Measurements from ENCODE around the gene TRIM56. TPM values are rescaled to one million over a fixed set of nuclear protein-coding genes. Genes with fewer than 3 reads are reported as not detected.

The TRIM56 gene
- total RNA-seq, 4 donors from 2014 or later, result 4.2 to 11.4 (median 6.9) TPM

GRCh38 chr7:101077303-101078086 lies 7.8 kb upstream of the TRIM56 start:
- ATAC-seq, result peak; percentile 69 to 91
- intact Hi-C loops (cut with DNase I; ENCODE audit: low total_unique reads) (no loop called here), in situ Hi-C loops (cut with MboI; ENCODE audit: low sequenced_read_pairs in 4 of 4) (no loop called here)
- no peaks in the 10 kb centered on the region for H3K27me3 ChIP-seq
- H3K27ac ChIP-seq, result no peak overlapping the region
- DNase-seq, result peak; percentile 42 to 43
- TF ChIP-seq CTCF (IDR thresholded peaks at IDR 0.05 in 4 of 5, conservative IDR thresholded peaks at IDR 0.05 in 1 of 5) (peak; percentile 38 to 89 (median 66)), POLR2A (IDR thresholded peaks at IDR 0.05) (no peak)
- no peak overlapping the region for H3K4me3 ChIP-seq
- H3K4me1 ChIP-seq, result no peaks in the 10 kb centered on the region
- H3K36me3 ChIP-seq, result no peaks in the 10 kb centered on the region
- no peaks in the 10 kb centered on the region for H3K9me3 ChIP-seq

- H3K36me3 ChIP-seq, result no peaks in the 10 kb centered on the region
- no peak overlapping the region for H3K27ac ChIP-seq
- H3K27me3 ChIP-seq, result no peaks in the 10 kb centered on the region
- peaks cover 10 to 12% of the 10 kb centered on the region in 2 donors for H3K4me1 ChIP-seq
- ATAC-seq (no peak), DNase-seq (no peak)
- no peak for TF ChIP-seq CTCF (IDR thresholded peaks at IDR 0.05 in 4 of 5, conservative IDR thresholded peaks at IDR 0.05 in 1 of 5)
- TF ChIP-seq POLR2A (IDR thresholded peaks at IDR 0.05), result no peak
- H3K4me3 ChIP-seq, result no peak overlapping the region
- in situ Hi-C loops (cut with MboI; ENCODE audit: low sequenced_read_pairs in 4 of 4), result loop anchor here in 1 of 4 donors (10.0 kb wide), 1 partner anchor 53 kb away; no protein-coding TSS in a partner anchor
- H3K9me3 ChIP-seq, result no peaks in the 10 kb centered on the region
- intact Hi-C loops (cut with DNase I; ENCODE audit: low total_unique reads), result no loop called here
Measured at GRCh38 chr7:101081432-101081831, 3.8 kb upstream of the TRIM56 start.

- Histone ChIP-seq H3K27me3 (no peaks in the 10 kb centered on the region), H3K4me1 (peaks cover 15 to 18% of the 10 kb centered on the region in 2 donors), H3K9me3 (no peaks in the 10 kb centered on the region), H3K36me3 (peaks cover 0 to 20% of the 10 kb centered on the region in 2 donors), H3K4me3 (peak overlapping the region; percentile 74 to 87 (median 76)), H3K27ac (peak overlapping the region; percentile 90 to 94 (median 91))
- no peak for TF ChIP-seq POLR2A (IDR thresholded peaks at IDR 0.05)
- no peak for TF ChIP-seq CTCF (IDR thresholded peaks at IDR 0.05 in 4 of 5, conservative IDR thresholded peaks at IDR 0.05 in 1 of 5)
- intact Hi-C loops (cut with DNase I; ENCODE audit: low total_unique reads) (loop anchor here (2.0 to 5.0 kb wide), 2 partner anchors 157 to 190 kb away; partner anchors contain the start of gene ACHE), in situ Hi-C loops (cut with MboI; ENCODE audit: low sequenced_read_pairs in 4 of 4) (loop anchor here in 1 of 4 donors (10.0 kb wide), 1 partner anchor 50 kb away; no protein-coding TSS in a partner anchor)
- ATAC-seq, result no peak
- DNase-seq, result no peak
Measured at GRCh38 chr7:101084865-101085161, 468 bp upstream of the TRIM56 start.

GRCh38 chr7:101087334-101088068 lies 2.2 kb downstream of the TRIM56 start:
- Histone ChIP-seq H3K27me3 (no peaks in the 10 kb centered on the region), H3K36me3 (peaks cover 0 to 20% of the 10 kb centered on the region in 2 donors), H3K4me1 (peaks cover 15 to 18% of the 10 kb centered on the region in 2 donors), H3K27ac (peak overlapping the region in 2 of 4 donors; percentile 45 to 90), H3K9me3 (no peaks in the 10 kb centered on the region), H3K4me3 (no peak overlapping the region)
- ATAC-seq (no peak), DNase-seq (no peak)
- intact Hi-C loops (cut with DNase I; ENCODE audit: low total_unique reads), result loop anchor here (5.0 kb wide), 1 partner anchor 155 kb away; no protein-coding TSS in a partner anchor
- in situ Hi-C loops (cut with MboI; ENCODE audit: low sequenced_read_pairs in 4 of 4), result loop anchor here in 1 of 4 donors (10.0 kb wide), 1 partner anchor 47 kb away; no protein-coding TSS in a partner anchor
- TF ChIP-seq POLR2A (IDR thresholded peaks at IDR 0.05) (no peak), CTCF (IDR thresholded peaks at IDR 0.05 in 4 of 5, conservative IDR thresholded peaks at IDR 0.05 in 1 of 5) (no peak)

Measured in gastrocnemius medialis (tissue), 4 donors.